Stimulated activated CD8-positive, alpha-beta memory T cell treated with anti-CD3 and anti-CD28 coated beads, Interleukin-7, amount 100 ng/mL, for 1 hour (primary cell): Measurements from ENCODE around the gene ZNF385B.
"Not testable (repeated sequence)": the region's sequence is repeated elsewhere in the genome, so short reads cannot be mapped to it uniquely, and the experiment has no call there.

Experiments
- DNase-seq, 2 donors: peaks; one replicate each; pipeline ENCODE4 v3.0.0-alpha.2; 2020; ENCODE audit warnings: low read depth in 2 of 2

ZNF385B gene

GRCh38 chr2:179631769-179632385 lies 229.5 kb downstream of the ZNF385B start:
- DNase-seq: not testable (repeated sequence)

DNA sequence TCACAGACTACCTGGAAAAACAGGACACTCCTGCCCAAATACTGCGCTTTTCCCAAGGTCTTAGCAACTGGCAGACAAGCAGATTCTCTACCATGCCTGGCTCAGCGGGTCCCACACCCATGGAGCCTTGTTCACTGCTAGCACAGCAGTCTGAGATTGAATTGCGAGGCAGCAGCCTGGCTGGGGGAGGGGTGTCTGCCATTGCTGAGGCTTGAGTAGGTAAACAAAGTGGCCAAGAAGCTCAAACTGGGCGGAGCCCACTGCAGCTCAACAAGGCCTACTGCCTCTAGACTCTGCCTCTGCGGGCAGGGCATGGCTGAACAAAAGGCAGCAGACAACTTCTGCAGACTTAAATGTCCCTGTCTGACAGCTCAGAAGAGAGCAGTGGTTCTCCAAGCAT lies 231.6 kb downstream of the ZNF385B start:
- DNase-seq: not testable (repeated sequence)

DNA sequence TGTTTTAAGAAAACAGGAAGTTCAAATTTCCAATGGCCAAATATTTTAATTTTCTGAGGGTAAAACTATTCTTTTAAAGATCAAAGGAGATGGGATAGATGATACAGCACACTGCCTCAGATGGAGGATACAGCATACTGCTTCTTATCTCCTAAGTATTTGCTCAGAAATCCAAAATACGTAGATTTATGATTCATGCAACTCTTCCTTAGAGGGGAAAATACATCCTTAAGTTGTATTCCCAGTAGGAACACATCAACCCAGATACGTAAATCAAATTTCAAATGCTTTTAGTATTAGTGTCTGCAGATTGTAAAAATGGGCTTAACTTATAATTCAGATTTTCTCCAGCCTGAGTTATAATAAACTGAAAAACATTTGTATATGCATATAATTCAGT lies 235.2 kb downstream of the ZNF385B start:
- no peak for DNase-seq

DNA sequence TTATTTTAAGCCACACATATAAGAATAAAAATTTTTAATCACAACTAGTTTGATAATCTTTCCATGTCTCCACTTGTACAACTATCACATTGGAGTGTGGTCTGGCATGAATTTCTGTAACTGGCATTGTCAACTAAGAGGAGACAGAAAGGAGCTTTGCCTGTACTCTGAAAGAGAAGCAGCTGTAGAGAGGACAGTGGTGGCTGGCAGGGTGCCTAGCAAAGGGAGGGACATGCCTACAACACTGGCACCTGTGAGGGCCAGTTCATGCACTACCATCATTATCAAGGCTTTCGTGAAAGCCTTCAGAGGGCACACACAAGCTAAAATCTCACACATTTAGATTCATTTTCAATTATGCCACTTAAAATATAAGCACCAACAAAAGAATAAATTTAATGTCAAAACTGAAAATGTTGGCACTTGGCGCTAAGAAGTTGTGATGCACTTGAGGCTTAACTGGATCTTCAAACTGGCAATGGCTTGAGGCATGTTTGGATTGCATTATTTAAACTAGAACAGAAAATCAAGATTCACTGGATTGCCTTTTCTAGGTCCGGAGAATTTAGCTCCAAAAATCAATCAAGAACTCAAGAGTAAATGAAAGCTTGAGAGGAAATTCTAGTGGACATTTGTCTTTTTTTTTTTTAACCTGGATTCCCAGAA lies 238.6 kb downstream of the ZNF385B start:
- DNase-seq: no peak

DNA sequence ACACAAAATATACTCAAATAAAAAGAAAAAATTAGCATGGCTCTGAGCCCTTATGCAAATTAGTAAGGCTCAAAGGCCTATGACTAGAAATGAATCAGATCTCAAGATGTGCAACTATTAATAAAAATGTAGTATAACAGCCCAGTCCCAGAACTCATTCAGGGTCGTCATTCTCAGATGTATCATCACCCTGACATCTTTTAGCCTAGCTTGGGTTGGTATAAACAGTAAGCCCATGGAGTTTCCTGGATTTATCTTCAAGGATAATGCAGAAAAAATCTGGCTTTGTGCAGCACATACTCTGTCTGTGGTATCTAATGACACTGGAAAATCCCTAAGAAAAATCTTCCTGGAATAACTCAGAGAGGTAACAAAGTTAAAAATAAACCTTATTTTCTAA lies 239.3 kb downstream of the ZNF385B start:
- DNase-seq: no peak

- DNase-seq: no peak
Observed at GRCh38 chr2:179619947-179620467, 241.4 kb downstream of the ZNF385B start.

DNA sequence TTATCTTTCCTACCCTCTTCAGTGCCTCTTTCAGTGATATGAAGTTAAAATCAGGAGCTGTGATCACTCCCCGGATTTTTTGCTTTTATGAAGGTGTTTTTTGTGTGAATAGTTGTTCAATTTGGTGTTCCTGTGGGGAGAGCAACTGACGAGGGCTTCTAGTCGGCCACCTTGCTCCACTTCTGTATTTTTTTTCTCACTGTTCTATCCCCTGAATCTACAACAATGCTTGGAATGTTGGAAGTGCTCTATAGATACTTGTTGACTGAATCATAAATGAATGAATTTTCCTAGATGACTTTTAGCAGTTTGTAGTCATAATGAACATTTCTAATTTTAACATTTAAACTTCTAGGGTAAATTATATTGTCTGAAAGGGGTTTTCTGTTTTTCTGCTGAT lies 247.3 kb downstream of the ZNF385B start:
- no peak for DNase-seq

DNA sequence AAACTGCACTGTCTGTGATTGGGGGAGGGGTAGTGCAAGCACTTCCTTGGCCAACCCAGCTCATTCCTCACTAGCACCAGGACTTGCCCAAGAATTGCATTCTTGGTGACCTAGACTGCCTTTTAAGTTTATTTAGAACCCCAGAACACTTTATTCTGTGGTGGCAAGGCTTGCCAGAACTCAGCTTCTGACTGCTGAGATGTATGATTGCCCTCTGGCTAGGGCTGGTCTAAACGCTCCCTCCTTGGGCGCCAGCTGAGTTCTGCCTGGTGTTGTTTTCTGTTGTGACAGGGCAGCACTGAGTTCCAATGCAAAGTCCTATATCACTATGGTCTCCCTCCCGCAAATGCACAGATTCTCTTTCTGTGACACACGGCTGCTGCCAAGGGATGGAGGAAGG lies 247.7 kb downstream of the ZNF385B start:
- no peak for DNase-seq

DNA sequence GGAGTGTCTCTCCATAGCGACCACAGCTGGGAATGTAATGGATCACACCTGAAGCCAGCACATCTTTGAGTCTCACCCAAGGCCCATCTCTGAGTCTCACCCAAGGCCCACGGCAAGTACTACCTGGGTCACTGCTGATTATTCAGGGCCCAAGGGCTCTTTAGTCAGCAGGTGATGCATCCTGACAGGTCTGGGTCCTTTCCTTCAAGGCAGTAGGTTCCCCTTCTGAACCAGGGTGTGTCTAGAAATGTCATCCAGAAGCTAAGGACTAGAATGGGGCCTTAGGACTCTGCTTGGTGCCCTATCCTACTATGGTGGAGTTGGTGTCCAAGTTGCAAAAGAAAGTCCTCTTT lies 248.1 kb downstream of the ZNF385B start:
- no peak for DNase-seq

DNA sequence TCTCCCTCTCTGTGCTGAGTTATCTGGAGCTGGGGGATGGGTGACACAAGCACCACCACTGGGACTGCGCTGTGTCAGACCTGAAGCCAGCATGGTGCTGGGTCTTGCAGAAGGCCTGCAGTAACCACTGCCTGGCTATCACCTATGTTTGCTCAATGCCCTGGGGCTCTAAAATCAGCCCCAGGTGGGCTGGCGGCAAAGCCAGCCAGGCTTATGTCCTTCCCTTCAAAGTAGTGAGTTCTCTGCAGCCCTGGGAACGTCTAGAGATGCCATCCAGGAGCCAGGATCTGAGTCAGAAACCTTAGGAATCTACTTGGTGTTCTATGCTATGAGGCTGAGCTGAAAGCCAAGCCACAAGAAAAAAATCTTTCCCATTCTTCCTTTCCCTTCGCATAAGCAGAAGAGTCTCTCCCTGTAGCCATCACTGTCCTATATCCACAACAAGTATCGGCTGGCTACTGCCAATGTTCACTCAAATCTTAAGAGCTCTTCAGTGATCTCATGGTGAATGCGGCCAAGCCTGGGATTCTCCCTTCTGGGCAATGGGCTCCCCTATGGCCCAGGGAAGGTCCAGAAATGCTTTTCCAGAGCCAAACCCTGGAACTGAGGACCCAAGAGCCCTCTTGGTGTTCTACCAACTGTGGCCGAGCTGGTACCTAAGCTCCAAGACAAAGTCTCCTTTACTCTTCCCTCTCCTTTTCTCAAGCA lies 248.7 kb downstream of the ZNF385B start:
- no peak for DNase-seq

DNA sequence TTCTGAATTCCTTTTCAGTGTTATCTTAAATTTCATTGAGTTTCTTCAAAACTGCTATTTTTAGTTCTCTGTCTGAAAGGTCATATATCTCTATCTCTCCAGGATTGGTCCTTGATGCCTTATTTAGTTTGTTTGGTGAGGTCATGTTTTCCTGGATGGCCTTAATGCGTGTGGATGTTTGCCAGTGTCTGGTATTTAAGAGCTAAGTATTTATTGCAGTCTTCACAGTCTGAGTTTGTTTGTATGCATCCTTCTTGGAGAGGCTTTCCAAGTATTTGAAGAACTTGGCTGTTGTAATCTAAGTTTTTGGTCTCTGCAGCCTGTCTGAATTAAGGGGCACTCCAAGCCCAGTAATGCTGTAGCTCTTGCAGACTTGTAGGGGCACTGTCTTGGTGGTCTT lies 249.3 kb downstream of the ZNF385B start:
- no peak for DNase-seq

- DNase-seq: no peak
Observed at GRCh38 chr2:179606141-179606540, 255.3 kb downstream of the ZNF385B start.

DNA sequence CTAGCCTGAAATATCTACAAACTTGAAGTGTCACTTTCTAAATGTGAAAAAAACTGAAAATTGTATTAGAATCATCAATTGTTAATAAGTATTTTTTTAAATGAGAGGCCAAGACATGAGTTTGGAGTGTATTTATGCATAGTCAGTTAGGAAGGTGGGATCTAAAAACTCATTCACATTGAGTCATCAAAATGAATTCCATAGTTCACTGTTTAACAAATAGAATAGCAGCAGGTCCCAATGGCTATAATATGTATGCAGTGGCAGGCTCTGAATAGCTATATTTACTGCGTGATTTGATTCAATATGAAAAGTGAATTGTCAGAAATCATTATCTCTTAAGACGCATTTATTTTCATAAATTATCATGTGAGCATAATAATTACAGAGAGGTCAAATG lies 256.1 kb downstream of the ZNF385B start:
- DNase-seq: no peak

- DNase-seq: no peak
Observed at GRCh38 chr2:179604598-179604997, 256.8 kb downstream of the ZNF385B start.

- DNase-seq: no peak
Observed at GRCh38 chr2:179602452-179602851, 259.0 kb downstream of the ZNF385B start.

GRCh38 chr2:179596018-179596417 lies 265.4 kb downstream of the ZNF385B start:
- no peak for DNase-seq

GRCh38 chr2:179595284-179595683 lies 266.1 kb downstream of the ZNF385B start:
- no peak for DNase-seq

DNA sequence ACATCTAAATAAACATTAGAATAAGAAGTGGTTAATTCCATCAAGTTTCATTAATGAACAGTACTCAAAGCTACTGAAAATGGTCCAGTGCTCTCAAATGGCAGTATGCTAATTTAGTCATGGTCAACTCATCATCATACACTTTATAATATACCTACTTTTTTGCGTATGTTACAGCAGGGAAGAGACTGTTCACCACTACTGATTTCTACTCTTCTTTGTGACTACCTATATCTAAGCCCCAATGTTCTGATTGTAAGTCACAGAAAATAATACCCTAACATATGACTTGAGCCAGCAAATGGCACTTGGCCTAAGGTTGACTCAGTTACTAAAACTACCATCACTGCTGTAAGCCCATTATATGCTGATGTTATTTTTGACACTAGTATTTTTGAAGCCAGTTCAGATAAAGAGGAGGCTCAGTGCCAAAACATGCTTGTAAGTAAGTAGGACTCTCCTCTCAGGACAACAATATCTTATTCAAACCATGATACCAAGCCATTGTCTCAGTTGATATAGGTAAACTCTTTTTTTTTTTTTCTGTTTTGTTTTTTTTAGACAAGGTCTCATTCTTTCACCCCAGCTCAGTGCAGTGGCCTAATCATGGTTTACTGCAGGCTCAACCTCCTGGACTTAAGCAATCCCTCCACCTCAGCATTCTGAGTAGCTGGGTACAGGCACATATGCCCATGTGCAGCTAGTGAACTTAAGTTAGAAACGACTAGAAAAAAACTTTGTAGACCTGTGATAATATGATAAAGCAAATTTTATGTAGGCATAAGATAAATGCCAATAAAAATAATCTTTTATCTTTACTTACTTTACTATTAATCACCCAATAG lies 266.9 kb downstream of the ZNF385B start:
- no peak for DNase-seq

DNA sequence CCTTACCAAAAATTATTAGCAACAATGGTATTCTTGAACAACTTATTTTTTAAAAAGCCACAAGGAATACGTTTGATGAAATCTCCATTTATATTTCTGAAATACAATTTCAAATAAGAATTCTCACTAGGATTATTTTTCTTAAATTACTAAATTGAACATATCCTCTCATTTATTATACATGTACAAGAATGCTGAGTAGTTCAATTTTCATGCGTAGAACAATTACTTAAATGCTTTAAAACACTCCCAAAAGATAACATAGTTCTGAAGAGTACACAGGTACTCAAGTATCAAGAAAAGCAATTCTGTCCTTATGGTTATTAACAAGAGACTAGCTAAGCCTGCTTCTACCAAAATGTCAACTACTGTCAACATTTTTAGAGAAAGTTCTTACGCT lies 268.1 kb downstream of the ZNF385B start:
- DNase-seq: no peak

DNA sequence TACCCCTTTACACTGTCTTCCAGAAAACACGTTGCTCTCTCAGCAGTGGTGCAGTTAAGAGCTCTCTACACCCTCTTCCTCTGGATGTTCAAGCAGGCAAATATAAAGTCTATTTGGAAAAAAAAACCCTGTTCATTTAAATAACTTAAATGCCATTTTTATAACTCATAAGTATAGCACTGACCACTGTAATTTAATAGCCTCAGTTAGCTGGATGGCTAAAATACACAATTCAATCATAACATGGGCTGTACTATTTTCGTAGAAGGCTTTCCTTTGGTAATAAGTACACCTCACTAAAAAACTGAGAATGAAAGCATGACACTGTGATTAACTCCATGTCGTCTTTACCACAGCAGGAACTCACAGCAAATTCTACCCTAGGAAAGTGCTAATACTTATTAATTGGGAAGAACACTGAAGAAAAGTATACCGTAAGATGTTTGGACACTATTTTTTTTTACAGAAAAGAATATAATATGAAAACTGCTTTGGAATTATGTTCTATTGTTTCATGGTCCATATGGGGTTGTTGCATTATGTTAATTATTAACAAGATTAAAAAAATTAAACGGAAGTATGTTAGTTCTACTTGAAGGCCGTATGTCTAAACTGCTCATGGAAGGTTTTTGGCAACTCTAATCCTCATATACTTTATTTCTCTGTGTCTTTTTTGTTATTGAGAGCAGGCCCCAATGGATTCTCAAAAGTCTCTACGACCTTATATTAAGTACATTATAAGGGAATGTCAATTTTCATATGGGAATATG lies 269.1 kb downstream of the ZNF385B start:
- DNase-seq: no peak

DNA sequence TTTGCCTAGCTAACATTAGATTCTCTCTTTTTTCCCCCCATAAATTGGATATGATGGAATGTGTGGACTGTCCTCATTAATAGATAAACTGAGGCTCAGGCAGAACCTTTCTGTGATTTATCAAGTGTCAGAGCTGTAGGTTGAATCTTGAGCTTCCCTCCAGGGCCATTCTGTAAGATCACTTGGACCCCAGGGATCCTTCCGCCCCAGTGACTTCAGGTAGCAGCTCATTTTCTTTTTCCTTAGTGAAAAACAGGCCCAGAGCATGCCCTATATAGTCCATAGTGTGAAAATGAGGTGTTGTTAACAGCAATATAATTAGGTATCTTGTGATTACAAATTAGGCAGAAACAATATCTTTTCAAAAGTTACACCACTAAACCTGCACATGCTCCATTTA lies 269.7 kb downstream of the ZNF385B start:
- no peak for DNase-seq
